SK-N-SH (cell line): ENCODE results near the gene RPAP3. TPM values are rescaled to one million over a fixed set of nuclear protein-coding genes. Genes with fewer than 3 reads are reported as not detected.
A peak's percentile ranks its signal among the peaks of the same experiment; 100 is the strongest.

Experiments
- CTCF ChIA-PET: fragments of 300-600, 350-600 bp; formaldehyde crosslinking; extraction: SDS; loops from one replicate; lab custom pipeline; 2021; lab: Yijun Ruan, JAX
- POLR2A ChIA-PET: fragments of 350-600 bp; sonication (Branson Sonifier 250); formaldehyde crosslinking; extraction: SDS; loops from one replicate; lab custom pipeline; 2020; ENCODE audit warnings: antibody characterized with exemption, inconsistent platforms; lab: Yijun Ruan, JAX
- DNase-seq: peaks from one replicate; pipeline ENCODE4 v3.0.0; 2012
- H2AFZ ChIP-seq: fragments of 200-600 bp; sonication (generic); 2 replicates; pipeline ENCODE4 v1.8.1; 2016; ENCODE audit warnings: antibody characterized with exemption, mild to moderate bottlenecking, low read depth
- H3F3A ChIP-seq: fragments of 200-600 bp; sonication (generic); replicated peaks from 2 replicates; pipeline ENCODE3; 2016; ENCODE audit warnings: antibody characterized with exemption, mild to moderate bottlenecking; ENCODE audit not compliant: insufficient read depth
- H3K27ac ChIP-seq, 2 experiments: fragments of 200-500 bp in 1 of 2; fragments of 200-600 bp in 1 of 2; sonication (Bioruptor generic) in 1 of 2; sonication (generic), shearing (Covaris generic) in 1 of 2; 2 replicates each; pipeline versions ENCODE4 v1.5.1 to v1.6.1; 2014 to 2016; ENCODE audit warnings: low read depth in 2 of 2, inconsistent platforms in 1 of 2, low read length in 1 of 2, mild to moderate bottlenecking in 1 of 2, mixed read lengths in 1 of 2
- H3K27me3 ChIP-seq: fragments of 200-600 bp; sonication (generic), shearing (Covaris generic); 2 replicates; pipeline ENCODE4 v1.6.1; 2016; ENCODE audit warnings: mixed run types; ENCODE audit not compliant: insufficient read depth
- H3K36me3 ChIP-seq, 2 experiments: fragments of 200-500 bp in 1 of 2; fragments of 200-600 bp in 1 of 2; sonication (Bioruptor generic) in 1 of 2; sonication (generic) in 1 of 2; replicated peaks in 1 of 2; 2 replicates each; pipeline versions ENCODE3 to v1.5.1; 2014 to 2016; ENCODE audit warnings: low read length in 1 of 2, mild to moderate bottlenecking in 1 of 2; ENCODE audit not compliant: insufficient read depth in 2 of 2, control insufficient read depth in 1 of 2
- H3K4me1 ChIP-seq, 2 experiments: fragments of 200-500 bp in 1 of 2; fragments of 200-600 bp in 1 of 2; sonication (Bioruptor generic) in 1 of 2; sonication (generic), shearing (Covaris generic) in 1 of 2; 2 replicates each; pipeline versions ENCODE4 v1.5.1 to v1.6.1; 2014 to 2016; ENCODE audit warnings: low read depth in 1 of 2, low read length in 1 of 2, mixed run types in 1 of 2; ENCODE audit not compliant: insufficient read depth in 2 of 2, control insufficient read depth in 1 of 2
- H3K4me2 ChIP-seq: fragments of 200-600 bp; sonication (generic), shearing (Covaris generic); 2 replicates; pipeline ENCODE4 v1.6.1; 2017; ENCODE audit warnings: mixed run types
- H3K4me3 ChIP-seq, 2 experiments: fragments of 200-500 bp in 1 of 2; fragments of 200-600 bp in 1 of 2; sonication (Bioruptor generic) in 1 of 2; sonication (generic), shearing (Covaris generic) in 1 of 2; 2 replicates each; pipeline versions ENCODE4 v1.5.1 to v1.8.1; 2014 to 2016; ENCODE audit warnings: low read depth in 2 of 2, inconsistent platforms in 1 of 2, low read length in 1 of 2, mild to moderate bottlenecking in 1 of 2, mixed read lengths in 1 of 2, moderate library complexity in 1 of 2
- H3K79me2 ChIP-seq: fragments of 200-600 bp; sonication (generic); 2 replicates; pipeline ENCODE4 v1.8.1; 2017; ENCODE audit warnings: mild to moderate bottlenecking; ENCODE audit not compliant: insufficient read depth
- H3K9ac ChIP-seq: fragments of 200-600 bp; sonication (generic); 2 replicates; pipeline ENCODE4 v1.6.1; 2017; ENCODE audit warnings: mixed run types
- H3K9me2 ChIP-seq: fragments of 200-600 bp; sonication (generic); 2 replicates; pipeline ENCODE4 v1.6.1; 2017; ENCODE audit warnings: mixed run types
- H3K9me3 ChIP-seq: fragments of 200-600 bp; sonication (generic); 2 replicates; pipeline ENCODE4 v1.6.1; 2017; ENCODE audit warnings: mixed run types, mild to moderate bottlenecking, moderate library complexity
- H4K20me1 ChIP-seq: fragments of 200-600 bp; sonication (generic); 2 replicates; pipeline ENCODE4 v1.6.1; 2017; ENCODE audit warnings: mild to moderate bottlenecking, mixed run types; ENCODE audit not compliant: insufficient read depth
- CHD2 ChIP-seq: fragments of 150-350 bp; IDR thresholded peaks from 2 replicates; pipeline ENCODE4 v1.6.1; 2018; ENCODE audit warnings: low read length; ENCODE audit not compliant: partially characterized antibody
- ELF1 ChIP-seq: IDR thresholded peaks from 2 replicates; pipeline ENCODE4 v1.4.0; 2012
- FOXJ3 ChIP-seq: sonication (generic); formaldehyde crosslinking; IDR thresholded peaks from 2 replicates; pipeline ENCODE4 v1.5.1; 2020; ENCODE audit warnings: mild to moderate bottlenecking, missing genetic modification reagents
- FOXM1 ChIP-seq: IDR thresholded peaks from 2 replicates; pipeline ENCODE4 v1.4.0; 2012; ENCODE audit warnings: low read depth, mild to moderate bottlenecking
- IRF3 ChIP-seq: fragments of 150-350 bp; IDR thresholded peaks from 2 replicates; pipeline ENCODE4 v1.6.1; 2016; ENCODE audit warnings: mild to moderate bottlenecking, low read depth, low read length
- JUND ChIP-seq: IDR thresholded peaks from 2 replicates; pipeline ENCODE4 v1.4.0; 2012
- MXI1 ChIP-seq: IDR thresholded peaks from 2 replicates; pipeline ENCODE4 v1.6.1; 2012; ENCODE audit warnings: mild to moderate bottlenecking, low read depth, low read length, improper control_type of control experiment
- NRF1 ChIP-seq: IDR thresholded peaks from 2 replicates; pipeline ENCODE4 v1.6.1; 2012; ENCODE audit warnings: low read depth, mild to moderate bottlenecking, low read length
- POLR2AphosphoS5 ChIP-seq: IDR thresholded peaks from 2 replicates; pipeline ENCODE4 v1.6.1; 2012; ENCODE audit warnings: low read depth, low read length
- RAD21 ChIP-seq: IDR thresholded peaks from 2 replicates; pipeline ENCODE4 v1.6.1; 2012; ENCODE audit warnings: mild to moderate bottlenecking, low read length
- RFX5 ChIP-seq: IDR thresholded peaks from 2 replicates; pipeline ENCODE4 v1.6.1; 2012; ENCODE audit warnings: mild to moderate bottlenecking, improper control_type of control experiment, low read length
- RXRA ChIP-seq: IDR thresholded peaks from 2 replicates; pipeline ENCODE4 v1.4.0; 2012; ENCODE audit warnings: low read depth, mild to moderate bottlenecking, borderline replicate concordance
- SIN3A ChIP-seq: IDR thresholded peaks from 2 replicates; pipeline ENCODE4 v1.6.1; 2012; ENCODE audit warnings: low read depth, mild to moderate bottlenecking, low read length, moderate library complexity, borderline replicate concordance
- TCF12 ChIP-seq: IDR thresholded peaks from 2 replicates; pipeline ENCODE4 v1.4.0; 2012
- TEAD4 ChIP-seq: IDR thresholded peaks from 2 replicates; pipeline ENCODE4 v1.4.0; 2012; ENCODE audit warnings: mild to moderate bottlenecking, borderline replicate concordance; ENCODE audit not compliant: insufficient read depth
- WGBS: methylation state at CpG from one replicate; pipeline ENCODE4 v1.1.6; 2017; ENCODE audit warnings: low lambda C conversion rate; 5-methylcytosine and 5-hydroxymethylcytosine counted together
- polyA plus RNA-seq, 3 experiments: library from polyadenylated mRNA; depleted of rRNA; stranded (reverse); fragments of >200 nt; gene quantifications; 2 replicates each; pipeline ENCODE4 v1.2.3, GENCODE V29; 2012
- TF ChIP-seq, protein P1 (sequence below): IDR thresholded peaks from 2 replicates; pipeline ENCODE4 v1.4.0; 2012; ENCODE audit warnings: low read depth, borderline replicate concordance
- TF ChIP-seq, protein P2 (sequence below): IDR thresholded peaks from 2 replicates; pipeline ENCODE4; 2012

The RPAP3 gene
- polyA plus RNA-seq, 1 of the 3 experiments (the other 2 are of a cell fraction) = 6.7 TPM

DNA sequence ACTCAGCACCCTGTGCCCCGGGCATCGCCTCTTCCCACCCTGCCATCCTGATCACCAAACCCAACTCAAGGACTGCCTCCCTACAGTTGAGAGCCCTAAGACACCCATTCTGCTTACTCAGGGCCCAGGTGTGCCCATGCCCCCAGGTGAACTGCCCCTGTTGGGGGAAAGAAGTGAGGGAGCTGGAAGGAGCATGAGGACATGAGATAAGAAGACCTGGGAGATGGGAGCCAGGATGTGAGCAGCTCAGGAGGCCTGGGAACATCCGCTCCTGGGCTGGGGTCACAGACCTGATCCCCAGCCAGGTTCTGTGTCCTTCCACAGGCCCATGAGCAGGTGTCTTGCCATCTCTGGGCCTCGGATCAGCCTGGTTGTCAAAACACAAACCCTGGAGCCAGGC, 46.3 kb upstream of the RPAP3 start:
- 90% methylated on average over 3 of the region's 4 CpGs for WGBS
- Histone ChIP-seq H3K4me3 (no peak overlapping the region), H3K9me3 (no peaks in the 10 kb centered on the region), H3K9me2 (no peaks in the 10 kb centered on the region), H3K36me3 (no peaks in the 10 kb centered on the region), H3K4me1 (peaks cover 12 to 49% of the 10 kb centered on the region in 2 experiments; a peak in 3 of 4 replicates), H2AFZ (no peak overlapping the region), H3K4me2 (no peak overlapping the region), H4K20me1 (no peaks in the 10 kb centered on the region), H3F3A (no peaks in the 10 kb centered on the region), H3K27ac (no peak overlapping the region), H3K9ac (no peak overlapping the region), H3K79me2 (no peaks in the 10 kb centered on the region), H3K27me3 (no peaks in the 10 kb centered on the region)
- ChIA-PET POLR2A (interaction anchor here (1.0 kb wide), 1 partner anchor 10 kb away, joined by 3 read pairs; no protein-coding TSS in a partner anchor), CTCF (interaction anchor here (2.2 to 18.0 kb wide), 5 partner anchors 10 to 86 kb away, joined by 7 to 435 read pairs (median 17); partner anchors contain the start of gene SLC48A1)
- DNase-seq = peak; percentile 17
- TF ChIP-seq NRF1 = no peak
- no peak for TF ChIP-seq RAD21
- TF ChIP-seq CHD2 = no peak
- no peak for TF ChIP-seq TEAD4
- no peak for TF ChIP-seq JUND
- no peak for TF ChIP-seq TCF12
- TF ChIP-seq FOXJ3 (CRISPR knock-in tag) = no peak
- no peak for TF ChIP-seq RXRA
- no peak for TF ChIP-seq POLR2AphosphoS5
- TF ChIP-seq IRF3 = no peak
- no peak for TF ChIP-seq MXI1
- TF ChIP-seq RFX5 = no peak
- TF ChIP-seq, protein P1, sequence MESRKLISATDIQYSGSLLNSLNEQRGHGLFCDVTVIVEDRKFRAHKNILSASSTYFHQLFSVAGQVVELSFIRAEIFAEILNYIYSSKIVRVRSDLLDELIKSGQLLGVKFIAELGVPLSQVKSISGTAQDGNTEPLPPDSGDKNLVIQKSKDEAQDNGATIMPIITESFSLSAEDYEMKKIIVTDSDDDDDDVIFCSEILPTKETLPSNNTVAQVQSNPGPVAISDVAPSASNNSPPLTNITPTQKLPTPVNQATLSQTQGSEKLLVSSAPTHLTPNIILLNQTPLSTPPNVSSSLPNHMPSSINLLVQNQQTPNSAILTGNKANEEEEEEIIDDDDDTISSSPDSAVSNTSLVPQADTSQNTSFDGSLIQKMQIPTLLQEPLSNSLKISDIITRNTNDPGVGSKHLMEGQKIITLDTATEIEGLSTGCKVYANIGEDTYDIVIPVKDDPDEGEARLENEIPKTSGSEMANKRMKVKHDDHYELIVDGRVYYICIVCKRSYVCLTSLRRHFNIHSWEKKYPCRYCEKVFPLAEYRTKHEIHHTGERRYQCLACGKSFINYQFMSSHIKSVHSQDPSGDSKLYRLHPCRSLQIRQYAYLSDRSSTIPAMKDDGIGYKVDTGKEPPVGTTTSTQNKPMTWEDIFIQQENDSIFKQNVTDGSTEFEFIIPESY = no peak
- TF ChIP-seq SIN3A = no peak
- TF ChIP-seq, protein P2, sequence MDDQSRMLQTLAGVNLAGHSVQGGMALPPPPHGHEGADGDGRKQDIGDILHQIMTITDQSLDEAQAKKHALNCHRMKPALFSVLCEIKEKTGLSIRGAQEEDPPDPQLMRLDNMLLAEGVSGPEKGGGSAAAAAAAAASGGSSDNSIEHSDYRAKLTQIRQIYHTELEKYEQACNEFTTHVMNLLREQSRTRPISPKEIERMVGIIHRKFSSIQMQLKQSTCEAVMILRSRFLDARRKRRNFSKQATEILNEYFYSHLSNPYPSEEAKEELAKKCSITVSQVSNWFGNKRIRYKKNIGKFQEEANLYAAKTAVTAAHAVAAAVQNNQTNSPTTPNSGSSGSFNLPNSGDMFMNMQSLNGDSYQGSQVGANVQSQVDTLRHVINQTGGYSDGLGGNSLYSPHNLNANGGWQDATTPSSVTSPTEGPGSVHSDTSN = no peak
- TF ChIP-seq ELF1 = no peak
- no peak for TF ChIP-seq FOXM1
